HG02571 (cell line): Measurements from ENCODE around the gene RFX3.

Experiments used
- ATAC-seq: cut with Tn5 transposase; IDR thresholded peaks from one replicate; pipeline ENCODE4 v1.9.1; 2021; ENCODE audit warnings: mild to moderate bottlenecking, moderate library complexity; ENCODE audit not compliant: unreplicated experiment

RFX3 gene

GRCh38 chr9:3237121-3237520, 288.7 kb downstream of the RFX3 start:
- ATAC-seq, result no peak

- ATAC-seq, result no peak
Measured at GRCh38 chr9:3235497-3235896, 290.3 kb downstream of the RFX3 start.

- no peak for ATAC-seq
Measured at GRCh38 chr9:3224931-3225330, 300.9 kb downstream of the RFX3 start.

- no peak for ATAC-seq
Measured at GRCh38 chr9:3215658-3216057, 310.1 kb downstream of the RFX3 start.

GRCh38 chr9:3214741-3215140, 311.1 kb downstream of the RFX3 start:
- ATAC-seq, result no peak

GRCh38 chr9:3205421-3206095, 320.2 kb downstream of the RFX3 start:
- ATAC-seq, result no peak

GRCh38 chr9:3200331-3200774, 325.4 kb downstream of the RFX3 start:
- ATAC-seq, result no peak

GRCh38 chr9:3193791-3194190, 332.0 kb downstream of the RFX3 start:
- no peak for ATAC-seq

GRCh38 chr9:3191715-3192114, 334.1 kb downstream of the RFX3 start:
- ATAC-seq, result no peak

GRCh38 chr9:3189113-3189861, 336.5 kb downstream of the RFX3 start:
- ATAC-seq, result no peak

GRCh38 chr9:3186751-3187150, 339.1 kb downstream of the RFX3 start:
- ATAC-seq, result no peak

- peak; percentile 54 for ATAC-seq
Measured at GRCh38 chr9:3181049-3181953, 344.5 kb downstream of the RFX3 start.

GRCh38 chr9:3180696-3181048, 345.1 kb downstream of the RFX3 start:
- no peak for ATAC-seq

GRCh38 chr9:3179711-3180110, 346.1 kb downstream of the RFX3 start:
- ATAC-seq, result no peak

- no peak for ATAC-seq
Measured at GRCh38 chr9:3177936-3178335, 347.9 kb downstream of the RFX3 start.

GRCh38 chr9:3177146-3177761, 348.5 kb downstream of the RFX3 start:
- ATAC-seq, result no peak

- no peak for ATAC-seq
Measured at GRCh38 chr9:3173374-3173773, 352.4 kb downstream of the RFX3 start.

GRCh38 chr9:3170819-3171218, 355.0 kb downstream of the RFX3 start:
- no peak for ATAC-seq
